UCSD-AML1 (cell line): ENCODE results near the gene KCNQ2.

Experiments used
- DNase-seq: peaks from one replicate; lab custom pipeline; 2025; ENCODE audit not compliant: unreplicated experiment; lab: John Stamatoyannopoulos, UW

The KCNQ2 gene

GRCh38 chr20:63361519-63362435 is 110.7 kb downstream of the KCNQ2 start:
- no peak for DNase-seq

- no peak for DNase-seq
These were observed 111.5 kb downstream of the KCNQ2 start, which contains the start of gene CHRNA4 for GRCh38 chr20:63360850-63361518. TSS of gene CHRNA4 (minus strand) at chr20:63361349. CDS start at chr20:63361165, 184 bp downstream.

GRCh38 chr20:63359937-63360849 is 112.3 kb downstream of the KCNQ2 start:
- no peak for DNase-seq

GRCh38 chr20:63359164-63359934 is 113.1 kb downstream of the KCNQ2 start:
- no peak for DNase-seq

GRCh38 chr20:63357921-63358905 is 114.2 kb downstream of the KCNQ2 start:
- DNase-seq, result no peak

GRCh38 chr20:63356931-63357879 is 115.2 kb downstream of the KCNQ2 start:
- DNase-seq, result no peak

- DNase-seq, result no peak
These were observed 115.9 kb downstream of the KCNQ2 start for GRCh38 chr20:63356511-63356910.

- DNase-seq, result no peak
These were observed 116.6 kb downstream of the KCNQ2 start for GRCh38 chr20:63355781-63356295.

GRCh38 chr20:63354636-63355350 is 117.7 kb downstream of the KCNQ2 start:
- DNase-seq, result no peak

GRCh38 chr20:63352811-63353221 is 119.6 kb downstream of the KCNQ2 start:
- no peak for DNase-seq

- DNase-seq, result no peak
These were observed 120.5 kb downstream of the KCNQ2 start for GRCh38 chr20:63351811-63352591.

- DNase-seq, result no peak
These were observed 121.1 kb downstream of the KCNQ2 start for GRCh38 chr20:63351326-63351700.

GRCh38 chr20:63350597-63351325 is 121.7 kb downstream of the KCNQ2 start:
- DNase-seq, result no peak
